Caco-2 (cell line): ENCODE measurements around the gene NEUROG2. TPM values are rescaled to one million over a fixed set of nuclear protein-coding genes. Genes with fewer than 3 reads are reported as not detected.
"Not testable (repeated sequence)": the region's sequence is repeated elsewhere in the genome, so short reads cannot be mapped to it uniquely, and the experiment has no call there.

Experiments
- BruUV-seq: library from RNA; stranded (reverse); fragments of 400-500 nt; replicated peaks from 2 replicates; lab custom pipeline; 2021; lab: Mats Ljungman, UMichigan
- CTCF ChIA-PET: fragments of 300-600 bp; sonication (Branson Sonifier 250); formaldehyde crosslinking; loops from one replicate; lab custom pipeline; 2022; ENCODE audit warnings: antibody characterized with exemption; lab: Charles Lee
- POLR2A ChIA-PET: fragments of 300-600 bp; sonication (Branson Sonifier 250); formaldehyde crosslinking; loops from one replicate; lab custom pipeline; 2022; ENCODE audit warnings: antibody characterized with exemption; lab: Charles Lee
- DNase-seq, 2 experiments: peaks; one replicate each; pipeline versions ENCODE4 v3.0.0 to v3.0.0-alpha.2; 2020 to 2022
- H3K27me3 ChIP-seq: replicated peaks from 2 replicates; pipeline ENCODE4 v1.6.0; 2011; ENCODE audit warnings: low read length; ENCODE audit not compliant: control insufficient read depth, insufficient read depth
- H3K36me3 ChIP-seq: 2 replicates; pipeline ENCODE4 v1.5.1; 2011; ENCODE audit warnings: low read length; ENCODE audit not compliant: control insufficient read depth, insufficient read depth
- H3K4me1 ChIP-seq: fragments of 250-450 bp; sonication (Bioruptor Pico); 2 replicates; pipeline ENCODE4 v1.5.1; 2020; ENCODE audit warnings: mild to moderate bottlenecking
- H3K4me3 ChIP-seq: 2 replicates; pipeline ENCODE4 v1.5.1; 2011; ENCODE audit warnings: low read depth, mild to moderate bottlenecking, control low read depth, low read length
- H3K9me3 ChIP-seq: fragments of 250-450 bp; sonication (Bioruptor Pico); 2 replicates; pipeline ENCODE4 v1.5.1; 2020; ENCODE audit warnings: mild to moderate bottlenecking, moderate library complexity
- H3K27ac Mint-ChIP-seq: one replicate; pipeline ENCODE4 v1.8.0; 2022; ENCODE audit warnings: mixed read lengths; ENCODE audit not compliant: unreplicated experiment
- H3K27me3 Mint-ChIP-seq: one replicate; pipeline ENCODE4 v1.8.0; 2022; ENCODE audit warnings: mixed read lengths; ENCODE audit not compliant: insufficient read depth, unreplicated experiment
- H3K36me3 Mint-ChIP-seq: one replicate; pipeline ENCODE4 v1.8.0; 2022; ENCODE audit warnings: mild to moderate bottlenecking, mixed read lengths; ENCODE audit not compliant: insufficient read depth, unreplicated experiment
- H3K4me1 Mint-ChIP-seq: one replicate; pipeline ENCODE4 v1.8.0; 2022; ENCODE audit warnings: low read depth, mixed read lengths; ENCODE audit not compliant: unreplicated experiment
- H3K4me3 Mint-ChIP-seq: one replicate; pipeline ENCODE4 v1.8.0; 2022; ENCODE audit warnings: mild to moderate bottlenecking, moderate library complexity, mixed read lengths; ENCODE audit not compliant: unreplicated experiment
- H3K9me3 Mint-ChIP-seq: one replicate; pipeline ENCODE4 v1.8.0; 2022; ENCODE audit warnings: mixed read lengths; ENCODE audit not compliant: unreplicated experiment
- intact Hi-C: fragments of 100-400 bp; cut with micrococcal nuclease; formaldehyde crosslinking; loops from one replicate; pipeline ENCODE4 v1.10.0; 2022; ENCODE audit not compliant: unreplicated experiment
- total RNA-seq: library from RNA; stranded (reverse); gene quantifications from 2 replicates; pipeline ENCODE4 v1.2.3, GENCODE V29; 2022
- TF ChIP-seq, protein P1 (sequence below), 2 experiments: fragments of 200-600 bp in 1 of 2; IDR thresholded peaks; 1 replicate in 1 of 2; 2 replicates in 1 of 2; pipeline versions ENCODE4 v1.5.1 to v1.8.0; 2011 to 2022; ENCODE audit warnings: antibody characterized with exemption in 1 of 2, control low read depth in 1 of 2, inconsistent platforms in 1 of 2, low read depth in 1 of 2, low read length in 1 of 2, mild to moderate bottlenecking in 1 of 2, moderate library complexity in 1 of 2; ENCODE audit not compliant: insufficient read depth in 1 of 2, severe bottlenecking in 1 of 2, unreplicated experiment in 1 of 2

NEUROG2 gene
- total RNA-seq, 1 experiment from 2014 or later = not detected

DNA sequence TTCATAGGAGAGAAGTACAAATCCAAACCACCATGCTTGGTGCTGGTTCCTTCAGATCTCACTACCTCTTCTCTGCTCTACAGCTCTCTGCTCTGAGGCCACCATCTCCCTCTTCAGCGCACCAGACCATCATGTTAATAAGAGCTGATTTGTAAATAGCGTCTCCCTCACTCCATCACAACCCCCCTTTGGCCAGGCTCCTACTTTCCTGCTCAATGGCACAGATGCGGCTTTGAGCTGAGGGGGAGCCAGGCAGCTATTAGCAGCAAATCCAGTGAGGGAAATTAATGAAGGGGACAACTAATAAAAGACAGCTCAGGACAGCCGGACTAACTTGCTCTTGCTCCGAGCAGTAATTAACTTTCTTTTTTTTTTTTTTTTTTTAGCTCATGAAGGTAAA, 13.1 kb downstream of the NEUROG2 start:
- Mint-ChIP-seq H3K27ac (no peak overlapping the region), H3K4me1 (no peaks in the 10 kb centered on the region), H3K4me3 (no peak overlapping the region), H3K27me3 (peaks cover 10% of the 10 kb centered on the region), H3K9me3 (no peaks in the 10 kb centered on the region), H3K36me3 (no peaks in the 10 kb centered on the region)
- CTCF ChIA-PET = no interaction called here
- no peaks in the 10 kb centered on the region for H3K9me3 ChIP-seq
- no peaks in the 10 kb centered on the region for H3K27me3 ChIP-seq
- no peaks in the 10 kb centered on the region for H3K4me1 ChIP-seq
- H3K4me3 ChIP-seq = no peak overlapping the region
- TF ChIP-seq, protein P1, sequence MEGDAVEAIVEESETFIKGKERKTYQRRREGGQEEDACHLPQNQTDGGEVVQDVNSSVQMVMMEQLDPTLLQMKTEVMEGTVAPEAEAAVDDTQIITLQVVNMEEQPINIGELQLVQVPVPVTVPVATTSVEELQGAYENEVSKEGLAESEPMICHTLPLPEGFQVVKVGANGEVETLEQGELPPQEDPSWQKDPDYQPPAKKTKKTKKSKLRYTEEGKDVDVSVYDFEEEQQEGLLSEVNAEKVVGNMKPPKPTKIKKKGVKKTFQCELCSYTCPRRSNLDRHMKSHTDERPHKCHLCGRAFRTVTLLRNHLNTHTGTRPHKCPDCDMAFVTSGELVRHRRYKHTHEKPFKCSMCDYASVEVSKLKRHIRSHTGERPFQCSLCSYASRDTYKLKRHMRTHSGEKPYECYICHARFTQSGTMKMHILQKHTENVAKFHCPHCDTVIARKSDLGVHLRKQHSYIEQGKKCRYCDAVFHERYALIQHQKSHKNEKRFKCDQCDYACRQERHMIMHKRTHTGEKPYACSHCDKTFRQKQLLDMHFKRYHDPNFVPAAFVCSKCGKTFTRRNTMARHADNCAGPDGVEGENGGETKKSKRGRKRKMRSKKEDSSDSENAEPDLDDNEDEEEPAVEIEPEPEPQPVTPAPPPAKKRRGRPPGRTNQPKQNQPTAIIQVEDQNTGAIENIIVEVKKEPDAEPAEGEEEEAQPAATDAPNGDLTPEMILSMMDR (IDR thresholded peaks at IDR 0.05; ENCODE audit: insufficient read depth in 1 of 2, low read depth in 1 of 2, low read length in 1 of 2, severe bottlenecking in 1 of 2, unreplicated experiment in 1 of 2) = no peak
- intact Hi-C loops = no loop called here
- DNase-seq = no peak
- BruUV-seq = no TSS peak
- no peaks in the 10 kb centered on the region for H3K36me3 ChIP-seq
- POLR2A ChIA-PET = no interaction called here

GRCh38 chr4:112492321-112492720, 23.7 kb downstream of the NEUROG2 start:
- Mint-ChIP-seq H3K27me3 (peaks cover 10% of the 10 kb centered on the region), H3K27ac (no peak overlapping the region), H3K4me3 (no peak overlapping the region), H3K9me3 (peaks cover 25% of the 10 kb centered on the region), H3K4me1 (no peaks in the 10 kb centered on the region), H3K36me3 (no peaks in the 10 kb centered on the region)
- Histone ChIP-seq H3K27me3 (no peaks in the 10 kb centered on the region), H3K9me3 (no peaks in the 10 kb centered on the region; the same call in 1 of the 2 replicates), H3K4me3 (no peak overlapping the region), H3K4me1 (no peaks in the 10 kb centered on the region), H3K36me3 (no peaks in the 10 kb centered on the region)
- intact Hi-C loops = no loop called here
- CTCF ChIA-PET = no interaction called here
- POLR2A ChIA-PET = no interaction called here
- TF ChIP-seq, protein P1 (IDR thresholded peaks at IDR 0.05; ENCODE audit: insufficient read depth in 1 of 2, low read depth in 1 of 2, low read length in 1 of 2, severe bottlenecking in 1 of 2, unreplicated experiment in 1 of 2) = no peak
- no peak for DNase-seq
- BruUV-seq = no TSS peak

- H3K9me3 ChIP-seq, H3K27me3 Mint-ChIP-seq, H3K27me3 ChIP-seq, H3K27ac Mint-ChIP-seq, POLR2A ChIA-PET, H3K36me3 ChIP-seq, H3K4me3 Mint-ChIP-seq, H3K4me1 ChIP-seq, H3K36me3 Mint-ChIP-seq, DNase-seq, intact Hi-C loops, H3K4me3 ChIP-seq, H3K4me1 Mint-ChIP-seq, BruUV-seq, CTCF ChIA-PET: not testable (repeated sequence)
- H3K9me3 Mint-ChIP-seq = peaks cover 25% of the 10 kb centered on the region
Observed at GRCh38 chr4:112490808-112491207, 25.2 kb downstream of the NEUROG2 start.

- H3K9me3 Mint-ChIP-seq = peaks cover 29% of the 10 kb centered on the region
- POLR2A ChIA-PET = no interaction called here
- intact Hi-C loops = no loop called here
- no peak overlapping the region for H3K4me3 Mint-ChIP-seq
- H3K27me3 Mint-ChIP-seq = no peaks in the 10 kb centered on the region
- H3K27ac Mint-ChIP-seq = no peak overlapping the region
- Histone ChIP-seq H3K27me3 (no peaks in the 10 kb centered on the region), H3K9me3 (peaks cover 6% of the 10 kb centered on the region; the same call in 1 of the 2 replicates), H3K36me3 (no peaks in the 10 kb centered on the region), H3K4me1 (no peaks in the 10 kb centered on the region), H3K4me3 (no peak overlapping the region)
- CTCF ChIA-PET = no interaction called here
- no TSS peak for BruUV-seq
- TF ChIP-seq, protein P1 (IDR thresholded peaks at IDR 0.05; ENCODE audit: insufficient read depth in 1 of 2, low read depth in 1 of 2, low read length in 1 of 2, severe bottlenecking in 1 of 2, unreplicated experiment in 1 of 2) = no peak
- H3K4me1 Mint-ChIP-seq = no peaks in the 10 kb centered on the region
- no peaks in the 10 kb centered on the region for H3K36me3 Mint-ChIP-seq
- no peak for DNase-seq
Observed at GRCh38 chr4:112485930-112486329, 30.1 kb downstream of the NEUROG2 start.
